Neural cell (in vitro differentiated cells): ENCODE results near the gene KIRREL3.

Source experiments
- EP300 ChIP-seq: fragments of 450-650 bp; conservative IDR thresholded peaks from 2 replicates; pipeline ENCODE4 v1.6.1; 2014; ENCODE audit warnings: antibody characterized with exemption, mild to moderate bottlenecking, moderate library complexity; ENCODE audit not compliant: poor library complexity, severe bottlenecking
- POLR2AphosphoS5 ChIP-seq: IDR thresholded peaks from 2 replicates; pipeline ENCODE4 v1.6.1; 2012
- SMC3 ChIP-seq: fragments of 450-650 bp; conservative IDR thresholded peaks from 2 replicates; pipeline ENCODE4 v1.6.1; 2014; ENCODE audit warnings: antibody characterized with exemption, mild to moderate bottlenecking, moderate library complexity; ENCODE audit not compliant: poor library complexity
- TF ChIP-seq, protein P1 (sequence below): fragments of 450-650 bp; IDR thresholded peaks from 2 replicates; pipeline ENCODE4 v1.5.1; 2014; ENCODE audit warnings: antibody characterized with exemption, mild to moderate bottlenecking, moderate library complexity; ENCODE audit not compliant: poor library complexity, severe bottlenecking

- TF ChIP-seq, protein P1, sequence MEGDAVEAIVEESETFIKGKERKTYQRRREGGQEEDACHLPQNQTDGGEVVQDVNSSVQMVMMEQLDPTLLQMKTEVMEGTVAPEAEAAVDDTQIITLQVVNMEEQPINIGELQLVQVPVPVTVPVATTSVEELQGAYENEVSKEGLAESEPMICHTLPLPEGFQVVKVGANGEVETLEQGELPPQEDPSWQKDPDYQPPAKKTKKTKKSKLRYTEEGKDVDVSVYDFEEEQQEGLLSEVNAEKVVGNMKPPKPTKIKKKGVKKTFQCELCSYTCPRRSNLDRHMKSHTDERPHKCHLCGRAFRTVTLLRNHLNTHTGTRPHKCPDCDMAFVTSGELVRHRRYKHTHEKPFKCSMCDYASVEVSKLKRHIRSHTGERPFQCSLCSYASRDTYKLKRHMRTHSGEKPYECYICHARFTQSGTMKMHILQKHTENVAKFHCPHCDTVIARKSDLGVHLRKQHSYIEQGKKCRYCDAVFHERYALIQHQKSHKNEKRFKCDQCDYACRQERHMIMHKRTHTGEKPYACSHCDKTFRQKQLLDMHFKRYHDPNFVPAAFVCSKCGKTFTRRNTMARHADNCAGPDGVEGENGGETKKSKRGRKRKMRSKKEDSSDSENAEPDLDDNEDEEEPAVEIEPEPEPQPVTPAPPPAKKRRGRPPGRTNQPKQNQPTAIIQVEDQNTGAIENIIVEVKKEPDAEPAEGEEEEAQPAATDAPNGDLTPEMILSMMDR: no peak
- no peak for TF ChIP-seq SMC3
- TF ChIP-seq EP300: no peak
- TF ChIP-seq POLR2AphosphoS5: no peak
Measured at GRCh38 chr11:126628790-126629621, 371.6 kb downstream of the KIRREL3 start.
